Measurements from ENCODE around the gene TRAPPC14.

Gene TRAPPC14

GRCh38 chr7:100173806-100174495 lies 15.4 kb upstream of the TRAPPC14 start:
- no peak for DNase-seq

GRCh38 chr7:100171840-100172239 lies 13.3 kb upstream of the TRAPPC14 start:
- no peak for DNase-seq

- no peak for DNase-seq
Measured at GRCh38 chr7:100171087-100171681, 12.7 kb upstream of the TRAPPC14 start.

- DNase-seq, result no peak
Measured at GRCh38 chr7:100170101-100170897, 11.8 kb upstream of the TRAPPC14 start.

- no peak for DNase-seq
Measured at GRCh38 chr7:100169147-100169850, 10.8 kb upstream of the TRAPPC14 start.

GRCh38 chr7:100167912-100168323 lies 9.4 kb upstream of the TRAPPC14 start:
- no peak for DNase-seq

GRCh38 chr7:100166970-100167911 lies 8.7 kb upstream of the TRAPPC14 start:
- no peak for DNase-seq

GRCh38 chr7:100166317-100166940 lies 7.9 kb upstream of the TRAPPC14 start:
- DNase-seq, result no peak

GRCh38 chr7:100163871-100164270 lies 5.3 kb upstream of the TRAPPC14 start:
- DNase-seq, result no peak

- no peak for DNase-seq
Measured at GRCh38 chr7:100163006-100163531, 4.5 kb upstream of the TRAPPC14 start.

GRCh38 chr7:100160067-100160466 lies 1.5 kb upstream of the TRAPPC14 start:
- no peak for DNase-seq

- no peak for DNase-seq
Measured at GRCh38 chr7:100159099-100159623, 638 bp upstream of the TRAPPC14 start.

GRCh38 chr7:100157334-100158228 lies 942 bp downstream of the TRAPPC14 start:
- DNase-seq, result no peak

- no peak for DNase-seq
Measured at GRCh38 chr7:100157069-100157333, 1.5 kb downstream of the TRAPPC14 start.

GRCh38 chr7:100156331-100157068 lies 2.0 kb downstream of the TRAPPC14 start:
- DNase-seq, result no peak

GRCh38 chr7:100155553-100156317 lies 2.8 kb downstream of the TRAPPC14 start:
- DNase-seq, result no peak

GRCh38 chr7:100154651-100155491 lies 3.7 kb downstream of the TRAPPC14 start:
- DNase-seq, result no peak
